Stimulated activated CD8-positive, alpha-beta memory T cell treated with anti-CD3 and anti-CD28 coated beads, Interleukin-12 subunit alpha, Interleukin-12 subunit beta, amount 100 ng/mL, for 24 hours (primary cell): Measurements from ENCODE around the gene PRRC2A.

Experiments used
- DNase-seq: peaks from one replicate; pipeline ENCODE4 v3.0.0-alpha.2; 2020; ENCODE audit errors: extremely low read depth

PRRC2A gene

DNA sequence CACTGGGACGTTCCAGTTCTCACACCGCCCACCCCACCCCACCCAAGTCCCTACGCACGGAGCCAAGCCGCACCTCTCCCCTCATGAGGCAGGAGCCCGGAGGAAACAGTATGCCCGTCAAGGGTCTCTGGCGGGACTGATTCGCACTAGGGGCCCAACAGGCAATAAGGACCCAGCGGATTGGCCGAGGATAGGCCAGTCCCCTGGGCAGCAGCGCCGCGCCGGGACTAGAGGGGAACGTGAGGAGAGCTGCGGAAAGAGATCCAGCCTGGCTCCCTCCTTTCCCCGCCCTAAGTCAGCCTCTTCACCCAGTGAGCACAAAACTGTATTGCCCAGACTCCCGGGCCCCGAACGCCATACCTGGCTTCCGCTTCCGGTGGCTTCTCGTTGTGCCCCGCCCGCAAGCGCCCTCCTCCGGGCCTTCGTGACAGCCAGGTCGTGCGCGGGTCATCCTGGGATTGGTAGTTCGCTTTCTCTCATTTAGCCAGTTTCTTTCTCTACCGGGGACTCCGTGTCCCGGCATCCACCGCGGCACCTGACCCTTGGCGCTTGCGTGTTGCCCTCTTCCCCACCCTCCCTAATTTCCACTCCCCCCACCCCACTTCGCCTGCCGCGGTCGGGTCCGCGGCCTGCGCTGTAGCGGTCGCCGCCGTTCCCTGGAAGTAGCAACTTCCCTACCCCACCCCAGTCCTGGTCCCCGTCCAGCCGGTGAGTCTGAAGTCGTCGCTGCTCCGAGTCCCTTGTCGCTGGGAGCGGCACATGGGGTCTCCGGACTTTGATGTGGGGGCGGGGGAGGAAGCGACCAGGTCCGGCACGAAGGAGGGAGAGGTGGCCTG is 45.2 kb downstream of the PRRC2A start, which contains the start of gene CSNK2B:
CSNK2B (plus strand) TSS at position 580 of the 836 bp plus-strand sequence. CDS start 752 bp downstream, outside the sequence.
- DNase-seq = peak; percentile 96

DNA sequence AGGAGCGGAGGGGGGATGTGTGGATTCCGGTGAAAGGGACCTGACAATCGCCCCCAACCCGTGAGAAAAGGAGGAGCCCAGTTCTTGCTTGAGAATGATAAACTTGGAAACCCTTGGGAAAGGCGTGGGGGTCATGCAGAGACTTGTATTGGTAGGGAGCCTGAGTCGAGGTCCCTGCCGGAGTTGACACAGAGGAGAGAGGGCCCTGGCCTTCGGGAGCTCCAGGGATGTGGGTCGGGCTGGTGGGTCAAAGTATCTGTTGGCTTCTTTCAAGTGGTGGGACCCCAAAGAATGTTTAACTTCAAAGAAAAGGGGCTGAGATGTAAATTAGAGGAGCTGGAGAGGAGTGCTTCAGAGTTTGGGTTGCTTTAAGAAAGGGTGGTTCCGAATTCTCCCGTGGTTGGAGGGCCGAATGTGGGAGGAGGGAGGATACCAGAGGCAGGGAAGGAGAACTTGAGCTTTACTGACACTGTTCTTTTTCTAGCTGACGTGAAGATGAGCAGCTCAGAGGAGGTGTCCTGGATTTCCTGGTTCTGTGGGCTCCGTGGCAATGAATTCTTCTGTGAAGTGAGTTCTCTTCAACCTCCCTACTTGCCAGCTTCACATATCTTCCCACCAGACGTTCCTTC is 45.9 kb downstream of the PRRC2A start:
- no peak for DNase-seq

DNA sequence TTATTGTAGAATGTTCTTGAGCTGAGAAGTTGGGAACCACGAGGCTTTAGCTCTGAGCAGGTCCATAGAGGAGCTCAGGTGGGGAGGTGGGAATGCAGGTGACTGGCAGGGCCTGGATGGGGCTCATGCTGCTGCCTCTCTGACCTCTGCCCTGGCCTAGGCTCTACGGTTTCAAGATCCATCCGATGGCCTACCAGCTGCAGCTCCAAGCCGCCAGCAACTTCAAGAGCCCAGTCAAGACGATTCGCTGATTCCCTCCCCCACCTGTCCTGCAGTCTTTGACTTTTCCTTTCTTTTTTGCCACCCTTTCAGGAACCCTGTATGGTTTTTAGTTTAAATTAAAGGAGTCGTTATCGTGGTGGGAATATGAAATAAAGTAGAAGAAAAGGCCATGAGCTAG is 49.2 kb downstream of the PRRC2A start, which contains the start of gene LY6G5B:
LY6G5B (plus strand) TSS at position 301 of the 400 bp plus-strand sequence. CDS start 975 bp downstream, outside the sequence.
- no peak for DNase-seq

DNA sequence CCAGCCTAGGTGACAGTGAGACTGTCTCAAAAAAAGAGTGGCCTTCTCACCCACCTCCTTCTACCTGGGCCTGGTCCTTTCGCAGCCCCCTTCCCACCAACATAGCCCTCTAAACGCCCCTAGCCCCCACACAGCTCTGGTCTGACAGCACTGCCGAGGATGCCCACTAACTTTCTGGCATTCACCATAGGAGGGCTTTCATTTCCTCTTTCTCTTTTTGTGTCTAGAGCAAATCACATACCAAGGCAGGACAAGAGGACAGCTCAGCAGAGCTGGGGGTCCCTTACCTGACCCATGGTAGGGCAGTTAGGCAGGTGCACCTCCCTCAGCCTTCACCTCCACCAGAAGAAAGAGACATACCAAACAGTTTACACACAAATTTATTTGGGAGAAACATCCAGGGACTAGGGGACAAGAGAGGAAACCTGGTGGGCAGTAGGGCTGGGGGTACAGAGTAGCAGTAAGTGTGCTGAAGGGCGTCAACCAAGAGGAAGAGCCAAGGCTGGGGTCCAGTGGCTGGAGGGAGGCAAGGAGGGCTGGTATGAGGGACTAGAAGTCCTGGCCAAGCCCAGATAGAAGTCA is 55.9 kb downstream of the PRRC2A start:
- no peak for DNase-seq

DNA sequence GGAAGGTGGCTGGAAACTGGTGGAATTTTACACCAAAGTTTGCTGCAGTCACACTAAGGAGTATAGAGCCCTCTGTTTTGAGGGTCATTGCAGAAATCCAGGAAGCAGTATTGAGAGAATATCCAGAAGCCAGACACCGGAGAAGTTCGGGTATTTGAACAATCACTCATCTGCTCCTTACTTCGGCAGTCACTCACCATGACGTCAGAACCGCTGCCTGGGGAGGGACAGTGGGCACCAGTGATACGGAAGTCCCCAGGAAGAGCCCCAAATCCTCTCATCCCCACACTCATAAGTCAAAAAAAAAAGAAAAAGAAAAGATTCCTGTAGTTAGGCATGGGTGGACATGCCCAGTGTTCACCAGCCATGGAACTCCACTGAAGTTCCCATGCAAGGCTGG is 56.4 kb downstream of the PRRC2A start:
- no peak for DNase-seq

DNA sequence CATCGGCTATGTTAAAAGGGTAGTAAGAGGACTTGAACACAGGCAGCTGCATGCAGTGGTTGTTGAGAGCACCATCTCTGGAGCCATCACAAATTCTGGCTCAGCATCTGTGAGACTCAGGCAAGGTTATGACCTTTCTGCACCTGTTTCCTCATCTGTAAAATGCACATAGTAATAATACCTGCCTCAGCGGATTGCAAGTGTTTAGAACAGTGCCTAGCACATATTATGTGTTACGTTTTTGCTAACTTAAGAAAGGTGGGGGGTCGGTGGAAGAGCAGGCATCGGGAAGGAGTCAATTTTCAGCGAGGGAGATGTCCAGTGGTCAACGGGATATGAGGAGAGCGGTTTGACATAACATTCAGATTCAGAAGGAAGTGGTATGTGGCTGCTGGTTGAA is 57.4 kb downstream of the PRRC2A start:
- no peak for DNase-seq

DNA sequence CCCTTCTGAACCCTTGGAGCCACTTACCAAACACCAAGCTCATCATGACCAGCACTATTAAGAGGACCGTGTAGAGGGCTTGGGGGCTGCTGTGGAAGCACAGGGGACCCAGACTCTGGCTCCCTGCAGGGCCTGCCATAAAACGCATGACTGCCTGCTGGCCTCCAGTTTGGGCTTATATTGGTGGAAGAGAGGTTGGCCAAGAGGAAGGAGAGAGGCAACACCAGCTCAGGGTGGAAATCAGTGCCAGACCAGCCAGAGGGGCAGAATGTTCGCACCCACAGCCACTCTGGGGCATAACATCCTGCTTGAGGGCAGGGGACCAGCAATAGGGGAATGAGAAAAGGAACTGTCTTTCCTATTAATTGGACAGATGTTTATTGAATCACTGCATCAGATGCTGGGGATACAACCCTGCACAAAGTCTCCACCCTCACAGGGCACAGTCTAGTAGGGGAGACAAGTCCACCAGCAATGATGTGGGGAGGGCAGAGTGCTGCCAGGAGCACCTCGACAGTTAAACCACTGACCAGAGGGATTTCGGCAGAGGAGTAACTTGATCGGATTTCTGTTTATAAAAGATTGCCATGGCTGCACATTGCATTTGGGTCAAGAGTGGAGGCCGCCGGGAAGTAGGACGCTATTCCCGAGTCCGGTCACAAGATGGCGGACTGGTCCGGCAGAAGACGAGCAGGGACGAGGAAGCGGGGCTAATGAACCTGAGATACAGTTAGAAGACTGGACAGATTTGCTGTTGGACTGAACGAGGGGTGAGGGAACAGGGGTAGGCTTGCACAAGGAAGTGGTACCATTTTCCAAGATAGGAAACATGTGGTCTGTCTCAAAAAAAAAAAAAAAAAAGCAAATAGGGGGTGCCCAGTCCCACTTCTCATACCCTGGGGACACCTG is 60.0 kb downstream of the PRRC2A start, which contains the start of gene LY6G5C:
LY6G5C (minus strand) TSS at position 842 of the 909 bp plus-strand sequence; CDS start at position 148, 694 bp downstream.
- no peak for DNase-seq

DNA sequence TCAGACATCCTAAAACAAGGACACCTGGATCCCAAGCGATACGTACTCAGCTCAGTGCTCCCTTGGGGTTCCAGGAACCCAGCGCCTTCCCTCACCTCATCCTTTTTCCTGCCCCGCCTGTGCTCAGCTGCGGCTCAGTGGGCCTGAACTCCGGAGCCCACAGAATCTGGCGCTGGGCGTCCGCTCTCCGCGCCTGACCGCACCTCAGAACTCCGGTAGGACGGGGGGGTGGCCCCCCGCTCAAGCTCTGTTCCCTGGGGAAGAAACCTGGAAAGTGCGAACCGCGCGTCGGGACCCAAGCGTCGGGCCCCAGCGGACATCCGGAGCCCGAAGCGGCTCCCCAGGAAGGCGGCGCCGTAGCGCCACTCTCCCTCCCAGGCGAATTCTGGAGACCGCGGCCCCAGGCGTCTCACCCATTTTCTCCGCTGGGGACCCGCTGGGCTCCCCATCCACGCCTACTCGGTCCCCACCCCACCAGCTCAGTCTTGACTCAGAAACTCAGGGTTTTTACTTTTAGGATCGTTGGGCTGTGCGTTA is 60.7 kb downstream of the PRRC2A start:
- DNase-seq = no peak

DNA sequence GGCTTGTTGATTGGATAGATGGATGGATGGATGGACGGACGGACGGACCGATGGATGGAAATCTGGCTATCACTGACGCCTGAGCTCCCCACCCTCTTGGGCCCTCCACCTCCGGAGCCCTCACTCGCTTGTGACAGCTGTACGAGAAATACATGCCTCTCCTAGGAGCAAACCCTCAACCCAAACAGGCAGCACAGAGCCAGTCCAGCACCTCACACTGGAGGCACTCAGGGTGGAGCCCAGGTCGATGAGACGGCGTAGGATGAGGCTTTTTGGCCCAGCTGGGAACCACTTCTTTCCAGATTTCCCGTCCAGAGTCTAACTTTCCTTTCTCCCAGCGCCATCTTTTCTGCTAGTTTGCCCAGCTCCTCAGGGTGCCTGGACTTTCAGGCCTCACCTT is 63.1 kb downstream of the PRRC2A start:
- DNase-seq = no peak

DNA sequence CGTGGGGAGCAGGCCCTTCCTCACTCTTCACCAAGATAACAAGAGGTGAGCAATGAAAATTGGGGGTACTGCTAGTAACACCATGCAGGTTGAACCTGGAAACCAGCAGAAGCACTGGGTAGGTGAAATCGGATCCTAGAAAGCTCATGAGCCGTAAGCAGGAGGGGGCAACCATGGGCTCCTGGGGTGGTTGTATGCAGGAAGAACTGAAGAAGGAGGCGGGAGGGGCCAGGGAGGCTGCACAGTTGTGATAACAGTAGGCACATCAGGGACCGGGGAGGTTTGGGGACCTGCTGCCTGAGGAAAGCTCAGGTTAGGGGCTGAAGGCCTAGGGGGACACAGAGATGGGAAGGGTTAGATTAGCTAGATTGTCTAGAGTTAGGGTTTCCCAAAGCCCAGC is 66.0 kb downstream of the PRRC2A start:
- DNase-seq = no peak

DNA sequence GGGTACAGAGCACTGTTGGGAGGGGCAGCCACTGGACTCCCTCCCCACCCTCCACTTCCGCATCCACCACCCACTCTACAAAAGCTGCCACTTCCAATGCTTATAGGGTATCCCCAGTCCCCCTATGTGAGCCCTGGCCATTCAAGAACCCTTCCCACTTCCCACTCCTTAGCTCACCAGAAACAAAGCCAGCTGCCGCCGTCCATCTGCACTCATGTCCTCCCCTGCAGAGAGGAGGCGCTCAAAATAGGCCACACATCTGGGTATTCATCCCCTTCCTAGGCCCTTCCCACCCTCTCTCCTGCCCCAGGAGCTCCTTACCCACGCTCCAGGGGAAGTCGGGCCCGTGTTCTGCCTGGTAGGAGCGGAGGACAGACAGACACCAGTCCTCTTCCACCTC is 66.8 kb downstream of the PRRC2A start:
- no peak for DNase-seq
